GM13977 (cell line): ENCODE measurements around the gene MFSD2B.

Experiments
- DNase-seq: peaks from one replicate; pipeline ENCODE4 v3.0.0; 2012; ENCODE audit warnings: low spot score
- in situ Hi-C: fragments of 300-500 bp; cut with MboI; formaldehyde crosslinking; loops from one replicate; pipeline ENCODE4 v1.12.0; 2022; ENCODE audit warnings: low sequenced_read_pairs, low pct_unique_long_range_greater_than_20kb, mixed read lengths, inconsistent platforms; ENCODE audit not compliant: unreplicated experiment
- TF ChIP-seq, protein P1 (sequence below): IDR thresholded peaks from 2 replicates; pipeline ENCODE4 v1.5.1; 2012; ENCODE audit warnings: mild to moderate bottlenecking, control low read depth; ENCODE audit not compliant: insufficient read depth; ENCODE audit errors: extremely low read depth, missing control alignments

Gene MFSD2B

DNA sequence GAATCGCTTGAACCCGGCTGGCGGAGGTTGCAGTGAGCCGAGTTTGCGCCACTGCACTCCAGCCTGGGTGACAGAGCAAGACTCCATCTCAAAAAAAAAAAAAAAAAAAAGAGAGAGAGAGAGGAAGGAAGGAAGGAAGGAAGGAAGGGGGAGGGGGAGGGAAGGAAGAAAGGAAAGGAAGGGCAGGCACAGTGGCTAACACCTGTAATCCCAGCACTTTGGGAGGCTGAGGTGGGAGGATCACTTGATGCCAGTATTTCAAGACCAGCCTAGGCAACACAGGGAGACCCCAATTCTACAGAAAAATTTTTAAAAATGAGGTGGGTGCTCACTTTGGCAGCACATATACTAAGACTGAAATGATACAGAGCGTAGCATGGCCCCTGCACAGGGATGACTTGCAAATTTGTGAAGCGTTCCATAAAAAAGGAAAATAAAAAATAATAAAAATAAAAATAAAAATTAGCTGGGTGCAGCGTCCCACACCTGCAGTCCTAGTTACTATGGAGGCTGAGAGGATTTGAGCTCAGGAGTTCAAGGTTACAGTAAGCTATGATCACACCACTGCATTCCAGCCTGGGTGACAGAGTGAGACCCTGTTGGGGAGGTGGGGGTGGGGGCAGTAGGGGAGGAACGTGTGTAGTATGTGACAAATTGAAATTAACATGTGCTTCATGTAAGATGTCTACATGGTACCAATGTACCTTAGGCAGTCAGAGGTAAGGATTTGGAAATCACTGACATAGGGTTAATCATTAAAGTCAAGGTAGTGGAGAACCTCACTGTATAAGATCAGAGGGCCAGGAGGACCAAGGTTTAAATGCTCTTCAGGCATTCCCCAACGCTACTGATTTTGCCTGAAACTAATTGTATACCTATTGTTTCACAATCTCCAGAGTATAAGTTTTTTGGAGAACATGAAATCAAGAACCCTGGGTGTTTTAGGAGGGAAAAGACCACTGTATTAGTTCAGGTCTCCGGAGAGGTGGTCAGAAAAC is 35.9 kb downstream of the MFSD2B start:
- in situ Hi-C loops = no loop called here
- DNase-seq = no peak
- TF ChIP-seq, protein P1, sequence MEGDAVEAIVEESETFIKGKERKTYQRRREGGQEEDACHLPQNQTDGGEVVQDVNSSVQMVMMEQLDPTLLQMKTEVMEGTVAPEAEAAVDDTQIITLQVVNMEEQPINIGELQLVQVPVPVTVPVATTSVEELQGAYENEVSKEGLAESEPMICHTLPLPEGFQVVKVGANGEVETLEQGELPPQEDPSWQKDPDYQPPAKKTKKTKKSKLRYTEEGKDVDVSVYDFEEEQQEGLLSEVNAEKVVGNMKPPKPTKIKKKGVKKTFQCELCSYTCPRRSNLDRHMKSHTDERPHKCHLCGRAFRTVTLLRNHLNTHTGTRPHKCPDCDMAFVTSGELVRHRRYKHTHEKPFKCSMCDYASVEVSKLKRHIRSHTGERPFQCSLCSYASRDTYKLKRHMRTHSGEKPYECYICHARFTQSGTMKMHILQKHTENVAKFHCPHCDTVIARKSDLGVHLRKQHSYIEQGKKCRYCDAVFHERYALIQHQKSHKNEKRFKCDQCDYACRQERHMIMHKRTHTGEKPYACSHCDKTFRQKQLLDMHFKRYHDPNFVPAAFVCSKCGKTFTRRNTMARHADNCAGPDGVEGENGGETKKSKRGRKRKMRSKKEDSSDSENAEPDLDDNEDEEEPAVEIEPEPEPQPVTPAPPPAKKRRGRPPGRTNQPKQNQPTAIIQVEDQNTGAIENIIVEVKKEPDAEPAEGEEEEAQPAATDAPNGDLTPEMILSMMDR = no peak

DNA sequence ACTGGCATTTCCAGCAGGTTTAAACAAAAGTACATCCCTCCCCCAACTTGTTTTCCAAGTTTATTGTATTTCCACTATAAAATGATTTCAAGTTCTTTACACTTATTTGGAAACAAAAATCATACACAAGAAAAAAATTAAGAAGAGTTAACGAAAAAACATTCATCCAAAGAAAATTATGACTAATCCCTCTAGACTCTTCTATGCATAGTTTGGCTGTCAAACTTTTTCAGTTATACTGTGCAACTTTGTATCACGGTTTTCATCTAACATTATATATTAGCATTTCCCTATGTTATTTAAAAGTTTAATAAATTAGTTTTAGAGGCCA is 36.7 kb downstream of the MFSD2B start:
- in situ Hi-C loops = no loop called here
- TF ChIP-seq, protein P1 = no peak
- no peak for DNase-seq

DNA sequence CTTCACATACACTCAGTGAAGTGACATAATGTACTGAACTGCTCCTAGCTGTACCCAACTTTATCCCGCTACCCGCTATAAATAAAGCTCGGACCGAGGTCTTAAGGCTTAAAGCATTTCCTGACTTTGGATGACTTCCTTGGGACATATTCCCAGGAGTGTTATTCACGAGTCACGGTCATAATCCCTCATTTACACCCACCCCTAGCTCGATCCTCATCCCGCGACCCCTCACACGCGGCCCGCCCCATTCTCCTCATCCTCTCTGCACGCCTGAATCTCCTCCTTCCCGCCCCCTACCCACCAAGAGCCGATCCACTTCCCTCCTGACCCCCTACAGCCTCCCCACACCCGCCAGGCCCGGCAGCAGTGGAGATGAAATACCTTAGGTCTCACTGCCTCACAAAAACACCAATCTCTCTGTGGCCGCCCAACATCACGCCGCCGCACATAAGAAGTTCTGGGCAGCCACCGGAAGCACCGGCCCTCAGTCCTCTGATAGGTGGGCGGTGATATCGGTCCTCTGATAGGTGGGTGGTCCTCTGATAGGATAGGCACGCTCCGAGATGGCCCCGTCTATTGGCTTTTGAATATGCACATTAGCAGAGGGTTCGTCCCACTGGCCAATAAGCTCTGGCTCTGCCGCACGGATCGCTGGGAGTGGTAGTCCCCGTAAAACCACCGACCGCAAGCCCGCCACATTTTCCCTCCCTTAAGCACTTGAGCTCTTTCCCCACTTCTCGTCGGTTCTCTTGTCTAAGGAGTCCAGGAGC is 37.2 kb downstream of the MFSD2B start, which contains the start of gene WDCP:
WDCP (minus strand) TSS at position 462 of the 773 bp plus-strand sequence. CDS start 7,897 bp downstream, outside the sequence.
- in situ Hi-C loops = no loop called here
- TF ChIP-seq, protein P1 = no peak
- DNase-seq = peak; percentile 90

DNA sequence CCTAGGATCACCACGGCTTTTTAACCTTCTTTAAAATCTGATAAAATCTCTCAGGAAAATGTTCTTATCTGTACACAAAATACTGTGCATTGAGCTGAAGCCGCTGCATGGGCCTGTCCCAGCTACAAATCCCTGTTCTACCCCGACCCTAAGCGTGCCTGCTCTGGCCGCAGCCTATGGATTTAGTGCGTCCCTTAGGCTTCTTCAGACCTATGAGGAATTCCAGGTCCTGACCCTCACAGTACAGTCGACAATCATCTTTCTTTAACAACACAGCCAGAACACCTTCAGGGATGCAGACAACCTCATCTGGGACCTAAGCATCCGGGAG is 37.8 kb downstream of the MFSD2B start:
- DNase-seq = no peak
- TF ChIP-seq, protein P1 = no peak
- in situ Hi-C loops = no loop called here

DNA sequence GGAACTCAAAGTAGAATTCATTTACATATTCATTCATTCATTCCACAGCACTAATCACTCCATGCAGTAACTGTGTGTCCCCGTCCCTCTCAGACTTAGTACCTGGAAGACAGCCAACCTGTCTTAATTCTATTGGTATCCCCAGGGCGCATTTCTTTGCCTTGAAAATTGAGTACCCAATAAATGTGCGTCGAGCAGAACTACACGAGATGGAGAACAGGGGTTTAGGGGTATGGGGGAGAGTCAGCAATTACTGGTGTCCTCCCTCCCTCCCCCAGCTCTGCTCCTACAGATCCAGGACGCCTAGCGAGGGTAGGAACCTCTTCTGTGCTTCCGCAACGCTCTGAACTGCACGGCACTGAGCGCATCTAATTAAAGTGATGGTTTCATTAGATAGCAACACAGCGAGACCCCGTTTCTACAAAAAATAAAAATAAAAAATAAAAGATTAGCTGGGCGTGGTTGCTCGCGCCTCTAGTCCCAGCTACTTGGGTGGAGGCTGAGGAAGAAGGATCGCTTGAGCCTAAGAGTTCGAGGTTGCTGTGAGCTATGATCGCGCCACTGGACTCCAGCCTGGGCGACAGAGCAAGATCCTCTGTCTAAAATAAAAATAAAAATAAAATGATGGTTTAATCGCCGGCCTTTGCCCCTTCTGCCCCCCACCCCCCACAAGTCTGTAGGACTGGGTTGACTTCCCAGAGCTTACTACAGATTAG is 39.0 kb downstream of the MFSD2B start:
- no peak for DNase-seq
- in situ Hi-C loops = no loop called here
- TF ChIP-seq, protein P1 = no peak

DNA sequence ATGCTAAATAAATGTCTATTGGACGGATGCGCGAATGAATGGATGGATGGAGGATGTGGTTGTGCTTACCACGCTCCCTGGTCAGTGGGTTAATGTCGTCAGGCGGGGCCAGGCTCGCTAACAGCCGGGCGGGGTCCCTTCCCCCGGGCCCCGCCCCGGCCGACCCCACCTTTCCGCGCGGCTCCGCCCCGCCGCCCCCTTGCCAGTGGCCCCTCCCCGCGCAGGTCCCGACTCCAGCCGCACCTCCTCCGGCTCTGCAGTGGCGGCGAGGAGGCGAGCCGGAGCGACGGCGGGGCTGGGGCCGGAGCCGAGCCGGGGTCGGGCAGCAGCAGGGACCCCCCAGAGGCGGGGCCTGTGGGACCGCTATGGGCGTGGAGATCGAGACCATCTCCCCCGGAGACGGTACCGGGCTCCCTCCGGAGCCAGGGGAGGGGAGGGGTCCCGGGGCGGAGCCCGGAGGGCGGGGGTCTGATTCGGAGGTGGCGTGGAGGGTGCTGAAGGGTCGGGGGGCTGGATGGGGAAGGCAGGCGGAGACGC is 39.7 kb downstream of the MFSD2B start, which contains the start of gene FKBP1B:
FKBP1B (plus strand) TSS at position 257 of the 537 bp plus-strand sequence; CDS start at position 366, 109 bp downstream.
- TF ChIP-seq, protein P1 = no peak
- in situ Hi-C loops = no loop called here
- DNase-seq = peak; percentile 78
